Measurements from ENCODE around the gene MNX1.

DNA sequence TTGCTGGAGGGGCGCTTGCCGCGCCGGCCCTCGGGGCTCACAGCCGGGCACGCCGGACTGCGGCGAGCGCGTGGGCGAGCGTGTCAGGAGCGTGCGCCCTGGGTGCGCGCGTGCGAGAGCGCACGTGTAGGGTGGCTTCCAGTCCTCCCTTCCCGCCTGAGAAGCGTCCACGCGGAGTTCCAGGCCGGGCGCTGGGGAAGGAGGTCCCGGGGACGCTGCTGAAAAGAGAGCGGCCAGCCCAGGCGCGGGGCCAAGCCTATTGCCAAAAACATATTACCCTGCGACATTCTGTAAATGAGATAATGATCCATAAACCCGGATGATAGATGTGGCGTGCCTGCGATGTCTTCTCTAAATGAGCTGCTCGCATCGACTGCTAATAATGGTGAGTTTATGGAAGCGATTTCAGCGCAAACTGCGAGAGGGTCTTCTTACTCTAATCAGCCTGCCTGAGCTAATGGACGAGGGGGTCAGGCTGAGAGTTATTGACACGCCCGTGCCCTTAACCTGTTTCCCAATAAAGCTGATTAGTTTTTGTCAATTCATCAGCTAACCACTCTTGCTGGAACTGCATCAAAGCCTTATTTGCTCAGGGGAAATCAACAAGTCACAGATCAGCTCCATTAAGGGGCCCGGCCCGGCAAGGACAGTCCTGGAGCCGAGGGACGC lies 8.0 kb upstream of the MNX1 start:
- TF ChIP-seq, protein P1, sequence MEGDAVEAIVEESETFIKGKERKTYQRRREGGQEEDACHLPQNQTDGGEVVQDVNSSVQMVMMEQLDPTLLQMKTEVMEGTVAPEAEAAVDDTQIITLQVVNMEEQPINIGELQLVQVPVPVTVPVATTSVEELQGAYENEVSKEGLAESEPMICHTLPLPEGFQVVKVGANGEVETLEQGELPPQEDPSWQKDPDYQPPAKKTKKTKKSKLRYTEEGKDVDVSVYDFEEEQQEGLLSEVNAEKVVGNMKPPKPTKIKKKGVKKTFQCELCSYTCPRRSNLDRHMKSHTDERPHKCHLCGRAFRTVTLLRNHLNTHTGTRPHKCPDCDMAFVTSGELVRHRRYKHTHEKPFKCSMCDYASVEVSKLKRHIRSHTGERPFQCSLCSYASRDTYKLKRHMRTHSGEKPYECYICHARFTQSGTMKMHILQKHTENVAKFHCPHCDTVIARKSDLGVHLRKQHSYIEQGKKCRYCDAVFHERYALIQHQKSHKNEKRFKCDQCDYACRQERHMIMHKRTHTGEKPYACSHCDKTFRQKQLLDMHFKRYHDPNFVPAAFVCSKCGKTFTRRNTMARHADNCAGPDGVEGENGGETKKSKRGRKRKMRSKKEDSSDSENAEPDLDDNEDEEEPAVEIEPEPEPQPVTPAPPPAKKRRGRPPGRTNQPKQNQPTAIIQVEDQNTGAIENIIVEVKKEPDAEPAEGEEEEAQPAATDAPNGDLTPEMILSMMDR (conservative IDR thresholded peaks at IDR 0.05; ENCODE audit: low read length), result no peak
- no peak for TF ChIP-seq EZH2phosphoT487 (IDR thresholded peaks at IDR 0.05; ENCODE audit: borderline replicate concordance, low read depth, low read length)

All from OCI-LY7 (cell line).